Measurements from ENCODE around the gene ORAI3.
A peak's percentile ranks its signal among the peaks of the same experiment; 100 is the strongest.

ORAI3 gene

GRCh38 chr16:30922960-30923535 is 25.8 kb upstream of the ORAI3 start (continued):
- TF ChIP-seq ZBTB20 (tag by site-specific recombination; IDR thresholded peaks at IDR 0.05) = peak; percentile 90
- TF ChIP-seq ZNF24 (tag by site-specific recombination; IDR thresholded peaks at IDR 0.05) = peak; percentile 60; the same call in 1 of the 2 replicates
- TF ChIP-seq REST (tag by site-specific recombination; IDR thresholded peaks at IDR 0.05) = peak; percentile 28; the same call in 1 of the 2 replicates
- no peak for TF ChIP-seq ZNF426 (tag by site-specific recombination; IDR thresholded peaks at IDR 0.05)
- no peak for TF ChIP-seq ZNF645 (tag by site-specific recombination; IDR thresholded peaks at IDR 0.05)
- peak; percentile 96 for TF ChIP-seq KLF1 (tag by site-specific recombination; IDR thresholded peaks at IDR 0.05)
- peak; percentile 23; the same call in 1 of the 2 replicates for TF ChIP-seq SP7 (tag by site-specific recombination; IDR thresholded peaks at IDR 0.05)
- peak; percentile 99 for TF ChIP-seq ZNF335 (tag by site-specific recombination; conservative IDR thresholded peaks at IDR 0.05)
- 0 out of 2 replicates have a peak, but pooled peaks have one; percentile 71 for TF ChIP-seq ZNF580 (tag by site-specific recombination; IDR thresholded peaks at IDR 0.05)
- no peak for TF ChIP-seq SCRT2 (tag by site-specific recombination; IDR thresholded peaks at IDR 0.05)
- TF ChIP-seq ZBTB17 (tag by site-specific recombination; IDR thresholded peaks at IDR 0.05) = peak; percentile 100
- no peak; the same call in 1 of the 2 replicates for TF ChIP-seq ZNF561 (tag by site-specific recombination; IDR thresholded peaks at IDR 0.05; ENCODE audit: borderline replicate concordance)
- TF ChIP-seq PBX3 (CRISPR knock-in tag; IDR thresholded peaks at IDR 0.05) = no peak
- peak; percentile 88 for TF ChIP-seq ZNF2 (tag by site-specific recombination; IDR thresholded peaks at IDR 0.05)
- peak; percentile 38; the same call in 1 of the 2 replicates for TF ChIP-seq ZBTB8A (tag by site-specific recombination; IDR thresholded peaks at IDR 0.05)
- peak; percentile 56 for TF ChIP-seq ZNF341 (tag by site-specific recombination; IDR thresholded peaks at IDR 0.05; ENCODE audit: low read depth)
- no peak; the same call in 1 of the 2 replicates for TF ChIP-seq ZNF324 (tag by site-specific recombination; IDR thresholded peaks at IDR 0.05)
- TF ChIP-seq YY2 (tag by site-specific recombination; IDR thresholded peaks at IDR 0.05) = peak; percentile 99
- peak; percentile 81 for TF ChIP-seq ZXDB (tag by site-specific recombination; IDR thresholded peaks at IDR 0.05)
- peak; percentile 98 for TF ChIP-seq YY1 (tag by site-specific recombination; IDR thresholded peaks at IDR 0.05)
- no peak for TF ChIP-seq ZNF555 (tag by site-specific recombination; conservative IDR thresholded peaks at IDR 0.05)
- peak; percentile 35; the same call in 1 of the 2 replicates for TF ChIP-seq PRDM1 (tag by site-specific recombination; IDR thresholded peaks at IDR 0.05)
- TF ChIP-seq KLF9 (tag by site-specific recombination; IDR thresholded peaks at IDR 0.05; ENCODE audit: low read depth) = peak; percentile 99
- no peak for TF ChIP-seq PRDM6 (tag by site-specific recombination; IDR thresholded peaks at IDR 0.05)
- peak; percentile 98 for TF ChIP-seq KLF16 (tag by site-specific recombination; IDR thresholded peaks at IDR 0.05)
- TF ChIP-seq TRIM28 (IDR thresholded peaks at IDR 0.05; ENCODE audit: borderline replicate concordance, low read length) = peak; percentile 95
- TF ChIP-seq KLF17 (tag by site-specific recombination; IDR thresholded peaks at IDR 0.05) = peak; percentile 94
- peak; percentile 100 for TF ChIP-seq ZNF398 (tag by site-specific recombination; IDR thresholded peaks at IDR 0.05)
- no peak for TF ChIP-seq ZNF747 (tag by site-specific recombination; IDR thresholded peaks at IDR 0.05)
